GM10266 (cell line): Measurements from ENCODE around the gene TRAF5.
"Not testable (repeated sequence)": the region's sequence is repeated elsewhere in the genome, so short reads cannot be mapped to it uniquely, and the experiment has no call there.

ENCODE experiments used
- DNase-seq: peaks from one replicate; pipeline ENCODE4 v3.0.0; 2012; ENCODE audit errors: extremely low spot score
- TF ChIP-seq, protein P1 (sequence below): IDR thresholded peaks from 2 replicates; pipeline ENCODE4 v1.5.1; 2012; ENCODE audit warnings: mild to moderate bottlenecking, low read depth; ENCODE audit not compliant: control insufficient read depth, insufficient read depth; ENCODE audit errors: missing control alignments

Gene TRAF5

GRCh38 chr1:211349741-211350140 lies 23.1 kb downstream of the TRAF5 start:
- TF ChIP-seq, protein P1, sequence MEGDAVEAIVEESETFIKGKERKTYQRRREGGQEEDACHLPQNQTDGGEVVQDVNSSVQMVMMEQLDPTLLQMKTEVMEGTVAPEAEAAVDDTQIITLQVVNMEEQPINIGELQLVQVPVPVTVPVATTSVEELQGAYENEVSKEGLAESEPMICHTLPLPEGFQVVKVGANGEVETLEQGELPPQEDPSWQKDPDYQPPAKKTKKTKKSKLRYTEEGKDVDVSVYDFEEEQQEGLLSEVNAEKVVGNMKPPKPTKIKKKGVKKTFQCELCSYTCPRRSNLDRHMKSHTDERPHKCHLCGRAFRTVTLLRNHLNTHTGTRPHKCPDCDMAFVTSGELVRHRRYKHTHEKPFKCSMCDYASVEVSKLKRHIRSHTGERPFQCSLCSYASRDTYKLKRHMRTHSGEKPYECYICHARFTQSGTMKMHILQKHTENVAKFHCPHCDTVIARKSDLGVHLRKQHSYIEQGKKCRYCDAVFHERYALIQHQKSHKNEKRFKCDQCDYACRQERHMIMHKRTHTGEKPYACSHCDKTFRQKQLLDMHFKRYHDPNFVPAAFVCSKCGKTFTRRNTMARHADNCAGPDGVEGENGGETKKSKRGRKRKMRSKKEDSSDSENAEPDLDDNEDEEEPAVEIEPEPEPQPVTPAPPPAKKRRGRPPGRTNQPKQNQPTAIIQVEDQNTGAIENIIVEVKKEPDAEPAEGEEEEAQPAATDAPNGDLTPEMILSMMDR: no peak

GRCh38 chr1:211352055-211352454 lies 25.4 kb downstream of the TRAF5 start:
- DNase-seq: not testable (repeated sequence)

More at GRCh38 chr1:211349741-211350140, 23.1 kb downstream of the TRAF5 start:
- DNase-seq: no peak

GRCh38 chr1:211352465-211352864 lies 25.8 kb downstream of the TRAF5 start:
- TF ChIP-seq, protein P1: no peak
- no peak for DNase-seq

DNA sequence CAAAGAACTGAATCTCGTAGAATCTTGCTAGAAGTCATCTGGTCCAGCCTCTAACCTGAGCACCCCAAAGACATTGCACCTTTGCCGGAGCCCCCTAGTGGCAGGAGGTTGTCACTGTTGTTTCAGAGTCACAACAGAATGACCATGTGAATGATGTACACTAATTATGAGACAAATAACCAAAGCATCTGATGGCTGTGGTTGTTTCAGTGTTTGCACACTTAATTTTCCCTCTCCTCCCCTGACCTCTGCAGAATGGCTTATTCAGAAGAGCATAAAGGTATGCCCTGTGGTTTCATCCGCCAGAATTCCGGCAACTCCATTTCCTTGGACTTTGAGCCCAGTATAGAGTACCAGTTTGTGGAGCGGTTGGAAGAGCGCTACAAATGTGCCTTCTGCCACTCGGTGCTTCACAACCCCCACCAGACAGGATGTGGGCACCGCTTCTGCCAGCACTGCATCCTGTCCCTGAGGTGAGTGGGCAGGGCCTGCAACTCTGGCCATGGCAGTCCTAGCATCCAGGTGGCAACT lies 26.4 kb downstream of the TRAF5 start:
- DNase-seq: peak; percentile 48
- TF ChIP-seq, protein P1: peak; percentile 64

DNA sequence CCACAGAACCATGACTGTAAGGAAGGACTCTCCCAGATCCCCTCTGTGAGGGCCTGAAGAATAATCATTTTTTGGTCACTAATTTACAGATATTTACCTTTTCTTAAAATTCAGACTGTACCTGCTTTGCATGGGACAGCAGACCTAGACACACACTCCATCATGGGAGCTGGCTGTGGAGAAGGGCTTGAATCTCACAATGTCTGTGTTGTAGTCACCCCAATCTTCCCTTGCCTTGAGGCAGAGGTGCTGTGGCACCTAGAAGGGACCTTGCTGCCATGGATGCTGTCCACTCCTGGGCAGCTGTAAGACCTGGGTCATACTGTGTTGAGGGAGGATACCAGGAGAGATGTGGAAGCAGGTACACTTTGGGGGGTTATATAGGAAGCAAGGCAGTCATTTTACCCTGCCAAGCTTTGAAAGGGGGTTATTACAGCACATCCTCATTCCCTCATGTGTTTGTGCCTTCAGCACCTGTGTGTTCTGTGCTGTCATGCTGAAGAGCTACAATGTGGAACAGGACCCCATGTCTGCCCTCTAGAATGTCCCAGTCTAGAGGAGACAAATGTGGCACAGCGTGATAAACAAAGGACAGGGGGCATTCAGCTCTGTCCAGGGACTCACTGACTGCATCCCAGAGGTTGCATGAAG lies 27.1 kb downstream of the TRAF5 start:
- DNase-seq: no peak
- TF ChIP-seq, protein P1: no peak

GRCh38 chr1:211355873-211356272 lies 29.2 kb downstream of the TRAF5 start:
- DNase-seq: no peak
- TF ChIP-seq, protein P1: no peak

- no peak for DNase-seq
- TF ChIP-seq, protein P1: no peak
Observed at GRCh38 chr1:211356723-211357407, 30.2 kb downstream of the TRAF5 start.

DNA sequence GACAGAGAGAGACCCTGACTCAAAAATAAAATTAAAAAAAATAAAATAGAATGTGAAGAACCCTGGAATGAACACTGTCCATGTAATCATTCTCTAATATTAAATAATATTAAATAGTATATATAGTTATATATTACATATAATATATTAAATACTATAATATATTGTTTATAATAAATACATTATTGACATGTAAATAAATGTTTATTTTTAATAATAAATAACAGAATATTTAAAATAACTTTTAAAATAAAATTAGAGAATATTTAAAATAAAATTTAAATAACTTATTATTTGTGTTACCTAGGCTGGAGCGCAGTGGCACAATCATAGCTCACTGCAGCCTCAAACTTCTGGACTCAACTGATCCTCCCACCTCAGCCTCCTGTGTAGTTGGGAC lies 32.1 kb downstream of the TRAF5 start:
- TF ChIP-seq, protein P1: no peak
- no peak for DNase-seq
